WTC11 (cell line): ENCODE measurements around the gene RALY.

ENCODE experiments used
- ATF3 ChIP-seq: sonication (generic); formaldehyde crosslinking; conservative IDR thresholded peaks from 2 replicates; pipeline ENCODE4 v1.8.1; 2022; ENCODE audit warnings: mild to moderate bottlenecking, missing genetic modification reagents
- CTCF ChIP-seq: fragments of 200-600 bp; IDR thresholded peaks from 2 replicates; pipeline ENCODE4 v1.8.0; 2022; ENCODE audit warnings: antibody characterized with exemption
- E2F1 ChIP-seq: sonication (generic); formaldehyde crosslinking; IDR thresholded peaks from 2 replicates; pipeline ENCODE4 v1.8.0; 2022; ENCODE audit warnings: mild to moderate bottlenecking, missing genetic modification reagents
- KAT7 ChIP-seq: sonication (generic); formaldehyde crosslinking; IDR thresholded peaks from 2 replicates; pipeline ENCODE4 v1.8.1; 2023; ENCODE audit warnings: missing genetic modification reagents, mild to moderate bottlenecking, borderline replicate concordance
- MAX ChIP-seq: sonication (generic); formaldehyde crosslinking; IDR thresholded peaks from 2 replicates; pipeline ENCODE4 v1.8.0; 2022; ENCODE audit warnings: mild to moderate bottlenecking, missing genetic modification reagents
- PREB ChIP-seq: sonication (generic); formaldehyde crosslinking; IDR thresholded peaks from 2 replicates; pipeline ENCODE4 v1.8.1; 2022; ENCODE audit warnings: mild to moderate bottlenecking, missing genetic modification reagents, moderate library complexity, borderline replicate concordance
- USF2 ChIP-seq: sonication (generic); formaldehyde crosslinking; IDR thresholded peaks from 2 replicates; pipeline ENCODE4 v1.8.1; 2023; ENCODE audit warnings: mild to moderate bottlenecking, missing genetic modification reagents, moderate library complexity
- ZBTB43 ChIP-seq: sonication (generic); formaldehyde crosslinking; IDR thresholded peaks from 2 replicates; pipeline ENCODE4 v1.8.1; 2023; ENCODE audit warnings: mild to moderate bottlenecking, missing genetic modification reagents

GRCh38 chr20:34096699-34097444, 103.2 kb downstream of the RALY start:
- TF ChIP-seq USF2 (CRISPR knock-in tag) (no peak), MAX (CRISPR knock-in tag) (no peak), CTCF (no peak), ZBTB43 (CRISPR knock-in tag) (no peak), ATF3 (no peak), PREB (no peak), KAT7 (CRISPR knock-in tag) (no peak), E2F1 (CRISPR knock-in tag) (no peak)
